AG09309 (cell line): ENCODE results near the gene FRMD8.

ENCODE experiments used
- DNase-seq: peaks from one replicate; pipeline ENCODE4 v3.0.0-alpha.2; 2010; ENCODE audit warnings: low read depth
- H3K4me3 ChIP-seq: 2 replicates; pipeline ENCODE4 v1.5.1; 2011; ENCODE audit warnings: mild to moderate bottlenecking, low read depth, low read length, moderate library complexity; ENCODE audit not compliant: control insufficient read depth
- TF ChIP-seq, protein P1 (sequence below): IDR thresholded peaks from 2 replicates; pipeline ENCODE4 v1.5.1; 2011; ENCODE audit warnings: mild to moderate bottlenecking, low read depth, low read length, inconsistent platforms; ENCODE audit not compliant: insufficient read depth, control insufficient read depth; ENCODE audit errors: missing control alignments

FRMD8 gene

GRCh38 chr11:65398362-65398910 lies 12.0 kb downstream of the FRMD8 start:
- no peak overlapping the region for H3K4me3 ChIP-seq
- TF ChIP-seq, protein P1, sequence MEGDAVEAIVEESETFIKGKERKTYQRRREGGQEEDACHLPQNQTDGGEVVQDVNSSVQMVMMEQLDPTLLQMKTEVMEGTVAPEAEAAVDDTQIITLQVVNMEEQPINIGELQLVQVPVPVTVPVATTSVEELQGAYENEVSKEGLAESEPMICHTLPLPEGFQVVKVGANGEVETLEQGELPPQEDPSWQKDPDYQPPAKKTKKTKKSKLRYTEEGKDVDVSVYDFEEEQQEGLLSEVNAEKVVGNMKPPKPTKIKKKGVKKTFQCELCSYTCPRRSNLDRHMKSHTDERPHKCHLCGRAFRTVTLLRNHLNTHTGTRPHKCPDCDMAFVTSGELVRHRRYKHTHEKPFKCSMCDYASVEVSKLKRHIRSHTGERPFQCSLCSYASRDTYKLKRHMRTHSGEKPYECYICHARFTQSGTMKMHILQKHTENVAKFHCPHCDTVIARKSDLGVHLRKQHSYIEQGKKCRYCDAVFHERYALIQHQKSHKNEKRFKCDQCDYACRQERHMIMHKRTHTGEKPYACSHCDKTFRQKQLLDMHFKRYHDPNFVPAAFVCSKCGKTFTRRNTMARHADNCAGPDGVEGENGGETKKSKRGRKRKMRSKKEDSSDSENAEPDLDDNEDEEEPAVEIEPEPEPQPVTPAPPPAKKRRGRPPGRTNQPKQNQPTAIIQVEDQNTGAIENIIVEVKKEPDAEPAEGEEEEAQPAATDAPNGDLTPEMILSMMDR: no peak
- no peak for DNase-seq

DNA sequence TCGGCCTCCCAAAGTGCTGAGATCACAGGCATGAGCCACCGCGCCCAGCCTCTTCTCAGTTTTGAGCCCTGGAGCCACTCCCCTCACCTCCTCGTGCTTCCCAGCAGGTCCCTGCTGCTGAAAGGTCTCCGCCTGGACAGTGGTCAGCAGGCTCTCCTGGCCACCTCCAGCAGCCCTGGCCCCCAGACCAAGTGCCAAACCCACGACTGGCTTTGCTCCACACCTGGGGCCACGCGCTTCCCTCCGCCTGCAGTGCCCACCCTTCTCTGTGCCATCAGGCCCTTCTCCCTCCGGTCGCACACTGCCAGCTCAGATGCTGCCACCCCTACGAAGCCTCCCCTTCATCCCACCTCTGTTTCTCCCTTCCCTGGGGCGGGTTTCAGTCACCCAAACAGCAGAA lies 12.8 kb downstream of the FRMD8 start:
- no peak for DNase-seq
- TF ChIP-seq, protein P1: no peak
- H3K4me3 ChIP-seq: no peak overlapping the region

- DNase-seq: no peak
- no peak overlapping the region for H3K4me3 ChIP-seq
- TF ChIP-seq, protein P1: no peak
Observed at GRCh38 chr11:65399845-65400244, 13.4 kb downstream of the FRMD8 start.

- TF ChIP-seq, protein P1: no peak
- H3K4me3 ChIP-seq: no peak overlapping the region
- DNase-seq: no peak
Observed at GRCh38 chr11:65400307-65401072, 14.1 kb downstream of the FRMD8 start.

DNA sequence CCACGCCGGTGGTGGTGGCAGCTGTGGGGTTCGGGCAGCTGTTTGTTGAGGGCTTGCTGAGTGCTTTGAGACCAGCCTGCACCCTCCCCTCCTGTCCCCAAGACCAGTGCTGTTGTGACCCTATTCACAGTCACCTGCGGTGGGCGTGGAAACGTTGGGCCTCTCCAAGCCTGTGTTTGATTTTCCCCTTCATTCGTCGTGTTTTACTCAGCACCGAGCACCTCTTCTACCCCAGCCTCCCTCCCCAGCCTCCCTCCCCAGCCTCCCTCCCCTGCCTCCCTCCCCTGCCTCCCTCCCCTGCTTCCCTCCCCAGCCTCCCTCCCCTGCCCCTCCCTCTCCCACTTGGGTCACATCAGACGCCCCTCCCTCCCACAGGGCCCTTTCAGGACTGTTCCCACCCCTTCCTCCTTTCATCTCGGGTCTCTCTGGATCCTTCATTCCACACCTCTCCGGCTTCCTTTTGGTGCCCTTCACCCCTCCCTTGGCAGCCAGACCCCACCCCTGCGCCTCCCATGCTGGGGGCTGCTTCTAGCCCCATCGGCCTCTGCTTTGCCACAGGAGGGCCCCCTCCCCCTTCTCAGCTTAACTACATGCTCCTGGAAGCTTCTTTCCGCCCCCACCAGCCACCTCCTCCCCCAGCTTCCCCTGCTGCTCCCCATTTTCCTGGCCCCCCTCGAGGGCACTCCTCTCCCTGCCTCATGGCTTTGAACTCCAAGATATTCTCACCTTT lies 14.8 kb downstream of the FRMD8 start:
- TF ChIP-seq, protein P1: no peak
- H3K4me3 ChIP-seq: no peak overlapping the region
- no peak for DNase-seq

- DNase-seq: no peak
- TF ChIP-seq, protein P1: no peak
- H3K4me3 ChIP-seq: no peak overlapping the region
Observed at GRCh38 chr11:65401803-65402248, 15.4 kb downstream of the FRMD8 start.
